HG03432 (cell line): ENCODE measurements around the gene HMGB4.

ENCODE experiments used
- ATAC-seq: cut with Tn5 transposase; IDR thresholded peaks from one replicate; pipeline ENCODE4 v1.9.1; 2021; ENCODE audit warnings: mild to moderate bottlenecking, moderate library complexity; ENCODE audit not compliant: unreplicated experiment

The HMGB4 gene

GRCh38 chr1:33895976-33896375 is 32.1 kb downstream of the HMGB4 start:
- ATAC-seq = no peak

GRCh38 chr1:33897092-33897725 is 33.3 kb downstream of the HMGB4 start:
- ATAC-seq = no peak

- no peak for ATAC-seq
These were observed 34.5 kb downstream of the HMGB4 start for GRCh38 chr1:33898406-33898805.

- no peak for ATAC-seq
These were observed 35.0 kb downstream of the HMGB4 start for GRCh38 chr1:33898881-33899280.

GRCh38 chr1:33899746-33900145 is 35.9 kb downstream of the HMGB4 start:
- no peak for ATAC-seq

GRCh38 chr1:33902486-33903209 is 38.8 kb downstream of the HMGB4 start:
- peak; percentile 86 for ATAC-seq

- ATAC-seq = peak; percentile 63
These were observed 39.3 kb downstream of the HMGB4 start for GRCh38 chr1:33903210-33903589.

- ATAC-seq = no peak
These were observed 41.4 kb downstream of the HMGB4 start for GRCh38 chr1:33905241-33905640.

GRCh38 chr1:33906156-33906555 is 42.3 kb downstream of the HMGB4 start:
- no peak for ATAC-seq

- ATAC-seq = no peak
These were observed 44.6 kb downstream of the HMGB4 start for GRCh38 chr1:33908324-33908956.
